ENCODE results near the gene AGAP3. TPM values are rescaled to one million over a fixed set of nuclear protein-coding genes. Genes with fewer than 3 reads are reported as not detected.

AGAP3 gene
- total and polyA plus RNA-seq, 11 donors: 30.3 to 83.7 (median 55.6) TPM

DNA sequence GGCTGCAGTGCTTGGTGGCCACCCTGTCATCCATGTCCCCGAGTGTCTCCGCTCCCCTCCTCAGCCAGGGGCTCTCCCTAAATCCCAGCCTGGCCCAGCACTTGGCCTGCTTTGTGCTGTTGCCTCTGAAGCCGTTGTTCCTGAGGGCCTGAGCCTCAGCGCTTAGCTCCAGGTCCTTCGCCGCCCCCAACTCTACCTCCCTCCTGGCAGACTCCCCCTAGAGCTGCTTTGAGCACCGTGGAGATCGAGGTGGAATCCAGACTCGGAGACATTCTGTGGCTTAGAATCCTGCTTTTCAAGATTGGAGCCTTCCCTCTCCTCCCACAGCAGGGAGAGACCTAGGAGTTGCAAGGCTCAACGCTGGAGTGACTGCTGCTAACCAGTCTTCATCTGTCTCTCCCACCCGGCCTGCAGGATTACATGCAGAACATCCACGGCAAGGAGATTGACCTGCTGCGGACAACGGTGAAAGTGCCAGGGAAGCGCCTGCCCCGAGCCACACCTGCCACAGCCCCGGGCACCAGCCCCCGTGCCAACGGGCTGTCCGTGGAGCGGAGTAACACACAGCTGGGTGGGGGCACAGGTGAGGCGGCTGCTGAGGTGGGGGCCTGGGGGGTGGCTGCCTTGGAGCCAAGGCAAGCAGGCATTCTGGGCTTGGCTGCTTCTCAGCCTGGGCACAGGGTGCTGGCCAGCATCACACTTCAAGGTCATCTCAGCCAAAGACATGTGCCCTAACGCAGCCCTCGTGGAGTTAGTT is 47.9 kb downstream of the AGAP3 start:
- no peak for TF ChIP-seq POLR2A (IDR thresholded peaks at IDR 0.05)
- TF ChIP-seq, protein P1, sequence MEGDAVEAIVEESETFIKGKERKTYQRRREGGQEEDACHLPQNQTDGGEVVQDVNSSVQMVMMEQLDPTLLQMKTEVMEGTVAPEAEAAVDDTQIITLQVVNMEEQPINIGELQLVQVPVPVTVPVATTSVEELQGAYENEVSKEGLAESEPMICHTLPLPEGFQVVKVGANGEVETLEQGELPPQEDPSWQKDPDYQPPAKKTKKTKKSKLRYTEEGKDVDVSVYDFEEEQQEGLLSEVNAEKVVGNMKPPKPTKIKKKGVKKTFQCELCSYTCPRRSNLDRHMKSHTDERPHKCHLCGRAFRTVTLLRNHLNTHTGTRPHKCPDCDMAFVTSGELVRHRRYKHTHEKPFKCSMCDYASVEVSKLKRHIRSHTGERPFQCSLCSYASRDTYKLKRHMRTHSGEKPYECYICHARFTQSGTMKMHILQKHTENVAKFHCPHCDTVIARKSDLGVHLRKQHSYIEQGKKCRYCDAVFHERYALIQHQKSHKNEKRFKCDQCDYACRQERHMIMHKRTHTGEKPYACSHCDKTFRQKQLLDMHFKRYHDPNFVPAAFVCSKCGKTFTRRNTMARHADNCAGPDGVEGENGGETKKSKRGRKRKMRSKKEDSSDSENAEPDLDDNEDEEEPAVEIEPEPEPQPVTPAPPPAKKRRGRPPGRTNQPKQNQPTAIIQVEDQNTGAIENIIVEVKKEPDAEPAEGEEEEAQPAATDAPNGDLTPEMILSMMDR (IDR thresholded peaks at IDR 0.05): no peak
- ATAC-seq: peak in 3 of 4 donors; percentile 23 to 29 (median 28)
- peaks cover 0 to 33% (median 8%) of the 10 kb centered on the region in 12 donors for H3K4me1 ChIP-seq
- DNase-seq: peak in 2 of 5 donors; percentile 61 to 68
- 72 to 84% (median 80%) methylated on average over 18 to 24 of the region's 24 CpGs for WGBS, 4 donors
- H3K27me3 ChIP-seq: no peaks in the 10 kb centered on the region
- H3K36me3 ChIP-seq: peaks cover 0 to 93% (median 65%) of the 10 kb centered on the region in 9 donors
- no peak overlapping the region for H3K27ac ChIP-seq
- intact Hi-C loops (cut with DNase I): no loop called here
- H3K9me3 ChIP-seq: no peaks in the 10 kb centered on the region
- H3K4me3 ChIP-seq: no peak overlapping the region

DNA sequence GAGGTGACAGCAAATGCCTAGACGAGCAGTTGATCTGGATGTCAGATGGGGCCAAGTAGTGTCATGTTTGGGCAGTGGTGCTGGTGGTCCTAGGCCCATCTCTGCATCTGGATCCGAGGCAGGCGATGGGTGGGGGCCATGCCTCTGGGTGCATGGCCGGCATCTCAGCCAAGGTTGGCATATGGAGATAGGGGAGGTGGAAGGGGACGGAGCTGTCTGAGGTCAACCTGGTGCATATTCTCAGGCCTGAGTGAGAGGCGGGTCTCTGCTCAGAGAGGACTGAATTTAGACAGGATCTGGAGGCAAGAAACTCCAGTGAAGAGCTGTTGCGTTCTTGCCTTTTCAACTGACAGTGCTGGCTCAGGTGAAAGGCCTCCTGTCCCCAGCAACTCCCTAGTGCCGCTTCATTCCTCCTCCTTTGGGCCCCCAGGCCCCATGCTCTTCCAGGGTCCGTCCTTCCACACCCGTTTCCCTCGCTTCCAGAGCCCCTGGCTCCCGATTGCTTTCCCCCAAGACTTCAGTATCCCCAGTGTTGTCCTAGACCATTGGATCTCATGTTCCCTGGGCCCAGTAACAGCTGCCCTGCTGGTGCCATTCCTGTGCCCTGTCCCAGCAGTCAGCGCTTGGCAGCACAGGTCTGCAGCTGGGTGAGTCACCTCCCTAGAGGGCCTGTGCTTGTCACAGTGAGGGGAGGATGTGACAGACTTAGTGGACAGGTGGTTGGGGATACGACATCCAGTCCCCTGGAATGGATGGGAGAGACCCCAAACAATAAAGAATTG is 48.7 kb downstream of the AGAP3 start:
- ATAC-seq (no peak), DNase-seq (peak in 1 of 5 donors; percentile 45)
- intact Hi-C loops (cut with DNase I): loop anchor here in 1 of 10 donors (5.0 kb wide), 1 partner anchor 112 kb away; the partner anchor contains the start of gene SMARCD3
- H3K36me3 ChIP-seq: peaks cover 0 to 90% (median 63%) of the 10 kb centered on the region in 9 donors
- peaks cover 0 to 34% (median 8%) of the 10 kb centered on the region in 12 donors for H3K4me1 ChIP-seq
- no peak overlapping the region for H3K27ac ChIP-seq
- no peaks in the 10 kb centered on the region for H3K27me3 ChIP-seq
- no peaks in the 10 kb centered on the region for H3K9me3 ChIP-seq
- TF ChIP-seq, protein P1 (IDR thresholded peaks at IDR 0.05): no peak
- TF ChIP-seq POLR2A (IDR thresholded peaks at IDR 0.05): no peak
- H3K4me3 ChIP-seq: no peak overlapping the region
- 86 to 92% (median 89%) methylated on average over 11 to 14 of the region's 14 CpGs for WGBS, 4 donors

DNA sequence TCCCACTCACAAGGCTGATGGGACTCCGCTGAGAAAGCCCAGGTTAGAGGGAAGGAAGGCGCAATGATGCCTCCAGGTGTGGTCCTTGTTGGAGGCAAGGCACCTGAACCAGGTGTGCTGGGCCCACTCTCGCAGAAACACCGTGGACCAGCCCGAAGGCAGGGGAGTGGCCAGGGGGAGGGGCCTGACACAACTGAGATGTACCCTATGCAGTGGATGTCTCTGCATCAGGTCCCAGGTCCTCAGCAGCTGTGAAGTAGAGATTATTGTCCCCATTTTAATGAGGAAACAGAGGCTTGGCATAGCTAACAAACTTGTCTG is 49.2 kb downstream of the AGAP3 start:
- Histone ChIP-seq H3K9me3 (no peaks in the 10 kb centered on the region), H3K36me3 (peaks cover 0 to 90% (median 63%) of the 10 kb centered on the region in 9 donors), H3K27ac (no peak overlapping the region), H3K4me1 (peaks cover 0 to 34% (median 8%) of the 10 kb centered on the region in 12 donors), H3K4me3 (no peak overlapping the region), H3K27me3 (no peaks in the 10 kb centered on the region)
- intact Hi-C loops (cut with DNase I): loop anchor here in 1 of 10 donors (5.0 kb wide), 1 partner anchor 112 kb away; the partner anchor contains the start of gene SMARCD3
- no peak for TF ChIP-seq POLR2A (IDR thresholded peaks at IDR 0.05)
- TF ChIP-seq, protein P1 (IDR thresholded peaks at IDR 0.05): no peak
- ATAC-seq (no peak), DNase-seq (no peak)
- WGBS, 4 donors: 86 to 96% (median 94%) methylated on average over 2 to 5 of the region's 5 CpGs
